CD14-positive monocyte (primary cell): ENCODE measurements around the gene FBXL20. TPM values are rescaled to one million over a fixed set of nuclear protein-coding genes. Genes with fewer than 3 reads are reported as not detected.

Source experiments
- DNase-seq, 3 donors: peaks; one replicate each; pipeline ENCODE4 v3.0.0-alpha.2; 2011 to 2022
- H2AFZ ChIP-seq: 2 replicates; pipeline ENCODE4 v1.6.0; 2012; ENCODE audit warnings: mild to moderate bottlenecking, low read depth, low read length, inconsistent platforms; ENCODE audit not compliant: insufficient read depth, poor library complexity, severe bottlenecking
- H3K27ac ChIP-seq, 2 donors: 1 replicate in 1 of 2; 2 replicates in 1 of 2; pipeline ENCODE4 v1.5.1; 2012 to 2013; ENCODE audit warnings: low read length in 2 of 2, control low read depth in 1 of 2, inconsistent platforms in 1 of 2, low read depth in 1 of 2, mild to moderate bottlenecking in 1 of 2
- H3K27me3 ChIP-seq, 2 donors: one replicate each; pipeline versions ENCODE4 v1.6.0 to v1.6.1; 2011 to 2013; ENCODE audit warnings: low read length in 2 of 2; ENCODE audit not compliant: control insufficient read depth in 2 of 2, insufficient read depth in 2 of 2
- H3K36me3 ChIP-seq, 2 donors: replicated peaks in 1 of 2; 1 replicate in 1 of 2; 2 replicates in 1 of 2; pipeline versions ENCODE4 v1.5.1 to v1.6.1; 2012 to 2013; ENCODE audit warnings: low read length in 2 of 2, control low read depth in 1 of 2, inconsistent platforms in 1 of 2, mild to moderate bottlenecking in 1 of 2; ENCODE audit not compliant: insufficient read depth in 2 of 2, control insufficient read depth in 1 of 2
- H3K4me1 ChIP-seq, 2 donors: 1 replicate in 1 of 2; 2 replicates in 1 of 2; pipeline versions ENCODE4 v1.5.1 to v1.6.1; 2012 to 2013; ENCODE audit warnings: low read length in 2 of 2, control low read depth in 1 of 2, inconsistent platforms in 1 of 2, mild to moderate bottlenecking in 1 of 2, moderate library complexity in 1 of 2; ENCODE audit not compliant: insufficient read depth in 2 of 2, control insufficient read depth in 1 of 2
- H3K4me2 ChIP-seq: replicated peaks from 2 replicates; pipeline ENCODE3; 2012; ENCODE audit warnings: low read length, moderate library complexity, mild to moderate bottlenecking; ENCODE audit not compliant: poor library complexity, severe bottlenecking; ENCODE audit errors: extremely low read depth
- H3K4me3 ChIP-seq, 3 experiments: fragments of 200-600 bp in 1 of 3; sonication (generic) in 1 of 3; replicated peaks in 1 of 3; 1 replicate in 2 of 3; 2 replicates in 1 of 3; pipeline ENCODE4 v1.5.1; 2011 to 2013; ENCODE audit warnings: low read length in 3 of 3, mild to moderate bottlenecking in 3 of 3, control low read depth in 2 of 3, low read depth in 2 of 3, inconsistent platforms in 1 of 3, moderate library complexity in 1 of 3
- H3K79me2 ChIP-seq: 2 replicates; pipeline ENCODE4 v1.6.0; 2012; ENCODE audit warnings: mild to moderate bottlenecking, control low read depth, inconsistent platforms, low read length, moderate library complexity; ENCODE audit not compliant: insufficient read depth
- H3K9ac ChIP-seq: 2 replicates; pipeline ENCODE4 v1.6.0; 2017; ENCODE audit warnings: low read length, mild to moderate bottlenecking; ENCODE audit not compliant: insufficient read depth, poor library complexity, severe bottlenecking
- H3K9me3 ChIP-seq, 2 donors: replicated peaks in 1 of 2; 1 replicate in 1 of 2; 2 replicates in 1 of 2; pipeline versions ENCODE4 v1.5.1 to v1.6.1; 2012 to 2013; ENCODE audit warnings: low read length in 2 of 2, control low read depth in 1 of 2; ENCODE audit not compliant: control insufficient read depth in 1 of 2, insufficient read depth in 1 of 2
- H4K20me1 ChIP-seq: 2 replicates; pipeline ENCODE4 v1.6.0; 2012; ENCODE audit warnings: mild to moderate bottlenecking, low read length, control low read depth, moderate library complexity; ENCODE audit not compliant: insufficient read depth
- H3K27ac Mint-ChIP-seq, 7 donors: one replicate each; pipeline ENCODE4 v1.8.0; 2020; ENCODE audit warnings: mild to moderate bottlenecking in 7 of 7, mixed read lengths in 7 of 7, moderate library complexity in 6 of 7, inconsistent platforms in 2 of 7
- H3K27me3 Mint-ChIP-seq, 3 donors: one replicate each; pipeline ENCODE4 v1.8.0; 2021 to 2022; ENCODE audit warnings: low read depth in 3 of 3, mild to moderate bottlenecking in 3 of 3, mixed read lengths in 3 of 3, moderate library complexity in 3 of 3, inconsistent platforms in 1 of 3
- H3K36me3 Mint-ChIP-seq, 2 donors: one replicate each; pipeline ENCODE4 v1.8.0; 2020; ENCODE audit warnings: mixed read lengths in 2 of 2, inconsistent platforms in 1 of 2, mild to moderate bottlenecking in 1 of 2
- H3K4me1 Mint-ChIP-seq: one replicate; pipeline ENCODE4 v1.8.0; 2020; ENCODE audit warnings: mild to moderate bottlenecking, mixed read lengths
- H3K4me3 Mint-ChIP-seq, 2 donors: one replicate each; pipeline ENCODE4 v1.8.0; 2020; ENCODE audit warnings: mild to moderate bottlenecking in 2 of 2, mixed read lengths in 2 of 2, moderate library complexity in 1 of 2
- H3K9me3 Mint-ChIP-seq, 7 donors: one replicate each; pipeline ENCODE4 v1.8.0; 2020 to 2022; ENCODE audit warnings: mixed read lengths in 7 of 7, mild to moderate bottlenecking in 6 of 7, moderate library complexity in 6 of 7, inconsistent platforms in 2 of 7
- WGBS: methylation state at CpG from one replicate; pipeline ENCODE4 v1.1.5; 2013; ENCODE audit warnings: missing lambda C conversion rate; ENCODE audit not compliant: insufficient coverage; 5-methylcytosine and 5-hydroxymethylcytosine counted together
- intact Hi-C, 2 donors: fragments of 100-400 bp; cut with micrococcal nuclease; formaldehyde crosslinking; loops; one replicate each; pipeline versions ENCODE4 v1.15.0 to v1.15.1; 2023
- polyA plus RNA-seq, 3 donors: library from polyadenylated mRNA; depleted of rRNA in 1 of 3; unstranded in 2 of 3; stranded (reverse) in 1 of 3; fragments of 300-500 nt in 2 of 3; fragments of >200 nt in 1 of 3; fragmentation: Illumina TruSeq in 2 of 3; gene quantifications; 1 replicate in 2 of 3; 2 replicates in 1 of 3; pipeline ENCODE4 v1.2.3, GENCODE V29; 2012 to 2021
- TF ChIP-seq, protein P1 (sequence below): fragments of 200-600 bp; IDR thresholded peaks from one replicate; pipeline ENCODE4 v1.8.0; 2022; ENCODE audit warnings: antibody characterized with exemption, mild to moderate bottlenecking

The FBXL20 gene
- polyA plus RNA-seq, 3 donors, result 4.0 to 7.7 (median 4.7) TPM

DNA sequence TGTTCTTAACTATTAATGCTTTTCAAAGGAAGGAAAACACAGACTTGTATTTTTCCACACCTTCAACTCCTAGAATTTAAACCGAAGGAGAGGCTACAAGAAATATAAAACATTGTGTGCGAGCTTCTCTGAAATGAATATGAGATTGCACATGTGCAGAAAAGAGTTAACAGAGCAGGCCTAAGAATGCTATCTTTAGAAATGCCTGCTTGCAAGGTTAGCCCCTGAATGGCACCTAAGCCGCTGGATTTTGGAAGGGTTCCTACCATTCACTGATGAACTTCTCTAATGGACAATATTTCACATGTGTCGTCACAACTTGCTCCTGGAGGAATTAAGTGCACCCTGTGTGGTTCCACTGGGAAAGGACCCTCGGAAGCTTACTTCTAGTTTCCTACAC lies 69.3 kb downstream of the FBXL20 start:
- no peak overlapping the region for H3K4me3 Mint-ChIP-seq
- no peak for DNase-seq
- H3K9ac ChIP-seq, result no peak overlapping the region
- no peak overlapping the region for H3K4me3 ChIP-seq
- peak overlapping the region in 1 of 7 donors; percentile 25 for H3K27ac Mint-ChIP-seq
- peaks cover 41% of the 10 kb centered on the region for H3K4me1 Mint-ChIP-seq
- H3K27me3 Mint-ChIP-seq, result peaks cover 0 to 1% (median 0%) of the 10 kb centered on the region in 3 donors
- peaks cover 20 to 37% of the 10 kb centered on the region in 2 donors for H3K4me1 ChIP-seq
- H4K20me1 ChIP-seq, result no peaks in the 10 kb centered on the region
- H3K9me3 ChIP-seq, result no peaks in the 10 kb centered on the region
- no peak overlapping the region for H3K27ac ChIP-seq
- no peak overlapping the region for H3K4me2 ChIP-seq
- TF ChIP-seq, protein P1, sequence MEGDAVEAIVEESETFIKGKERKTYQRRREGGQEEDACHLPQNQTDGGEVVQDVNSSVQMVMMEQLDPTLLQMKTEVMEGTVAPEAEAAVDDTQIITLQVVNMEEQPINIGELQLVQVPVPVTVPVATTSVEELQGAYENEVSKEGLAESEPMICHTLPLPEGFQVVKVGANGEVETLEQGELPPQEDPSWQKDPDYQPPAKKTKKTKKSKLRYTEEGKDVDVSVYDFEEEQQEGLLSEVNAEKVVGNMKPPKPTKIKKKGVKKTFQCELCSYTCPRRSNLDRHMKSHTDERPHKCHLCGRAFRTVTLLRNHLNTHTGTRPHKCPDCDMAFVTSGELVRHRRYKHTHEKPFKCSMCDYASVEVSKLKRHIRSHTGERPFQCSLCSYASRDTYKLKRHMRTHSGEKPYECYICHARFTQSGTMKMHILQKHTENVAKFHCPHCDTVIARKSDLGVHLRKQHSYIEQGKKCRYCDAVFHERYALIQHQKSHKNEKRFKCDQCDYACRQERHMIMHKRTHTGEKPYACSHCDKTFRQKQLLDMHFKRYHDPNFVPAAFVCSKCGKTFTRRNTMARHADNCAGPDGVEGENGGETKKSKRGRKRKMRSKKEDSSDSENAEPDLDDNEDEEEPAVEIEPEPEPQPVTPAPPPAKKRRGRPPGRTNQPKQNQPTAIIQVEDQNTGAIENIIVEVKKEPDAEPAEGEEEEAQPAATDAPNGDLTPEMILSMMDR, result no peak
- WGBS, result 100% methylated on average over 1 of the region's 5 CpGs
- intact Hi-C loops, result no loop called here
- peaks cover 3% of the 10 kb centered on the region for H3K79me2 ChIP-seq
- H3K9me3 Mint-ChIP-seq, result no peaks in the 10 kb centered on the region
- H2AFZ ChIP-seq, result no peak overlapping the region
- no peaks in the 10 kb centered on the region for H3K36me3 ChIP-seq
- H3K36me3 Mint-ChIP-seq, result peaks cover 3 to 10% of the 10 kb centered on the region in 2 donors
- H3K27me3 ChIP-seq, result no peaks in the 10 kb centered on the region

GRCh38 chr17:39328815-39329214 lies 72.6 kb downstream of the FBXL20 start:
- TF ChIP-seq, protein P1, result no peak
- H3K27ac ChIP-seq, result peak overlapping the region in 1 of 2 donors; percentile 48
- intact Hi-C loops, result no loop called here
- H3K27ac Mint-ChIP-seq, result peak overlapping the region in 2 of 7 donors; percentile 26 to 82
- H3K4me1 ChIP-seq, result peaks cover 25 to 28% of the 10 kb centered on the region in 2 donors
- no peaks in the 10 kb centered on the region for H3K27me3 ChIP-seq
- H3K4me3 ChIP-seq, result no peak overlapping the region
- H4K20me1 ChIP-seq, result no peaks in the 10 kb centered on the region
- no peak overlapping the region for H3K9ac ChIP-seq
- DNase-seq, result no peak
- H3K4me2 ChIP-seq, result no peak overlapping the region
- H3K4me3 Mint-ChIP-seq, result no peak overlapping the region
- H3K36me3 ChIP-seq, result no peaks in the 10 kb centered on the region
- no CpG with 5 or more reads among the region's 1 CpG for WGBS
- H3K9me3 ChIP-seq, result no peaks in the 10 kb centered on the region
- peaks cover 3 to 13% of the 10 kb centered on the region in 2 donors for H3K36me3 Mint-ChIP-seq
- peaks cover 0 to 1% (median 1%) of the 10 kb centered on the region in 3 donors for H3K27me3 Mint-ChIP-seq
- H3K9me3 Mint-ChIP-seq, result no peaks in the 10 kb centered on the region
- H2AFZ ChIP-seq, result no peak overlapping the region
- H3K79me2 ChIP-seq, result peaks cover 12% of the 10 kb centered on the region
- H3K4me1 Mint-ChIP-seq, result peaks cover 29% of the 10 kb centered on the region
